GM12872 (cell line): ENCODE measurements around the gene PRKN.

ENCODE experiments used
- TF ChIP-seq, protein P1 (sequence below): IDR thresholded peaks from 3 replicates; pipeline ENCODE4 v1.5.1; 2011; ENCODE audit warnings: low read depth, mild to moderate bottlenecking, low read length, moderate library complexity; ENCODE audit not compliant: insufficient read depth

Gene PRKN

DNA sequence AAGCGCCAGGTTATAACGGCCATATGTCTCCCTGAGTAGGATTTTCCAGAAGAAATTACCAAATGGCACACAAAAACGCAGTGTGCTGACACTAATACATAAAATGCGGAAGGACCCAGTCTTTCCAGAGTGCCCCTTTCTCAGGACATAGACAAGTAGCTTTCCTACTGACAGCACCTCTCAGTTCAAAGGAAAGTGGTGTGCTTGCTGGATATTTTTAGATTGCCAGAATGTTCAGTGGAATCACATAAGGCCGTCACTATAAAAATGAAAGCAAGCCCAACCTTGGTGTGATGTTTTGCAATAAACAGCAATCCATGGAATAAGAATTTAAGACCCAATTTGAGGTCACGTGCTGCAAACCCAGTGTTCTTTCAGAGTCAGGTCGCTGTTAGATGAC, 1318.2 kb downstream of the PRKN start:
- TF ChIP-seq, protein P1, sequence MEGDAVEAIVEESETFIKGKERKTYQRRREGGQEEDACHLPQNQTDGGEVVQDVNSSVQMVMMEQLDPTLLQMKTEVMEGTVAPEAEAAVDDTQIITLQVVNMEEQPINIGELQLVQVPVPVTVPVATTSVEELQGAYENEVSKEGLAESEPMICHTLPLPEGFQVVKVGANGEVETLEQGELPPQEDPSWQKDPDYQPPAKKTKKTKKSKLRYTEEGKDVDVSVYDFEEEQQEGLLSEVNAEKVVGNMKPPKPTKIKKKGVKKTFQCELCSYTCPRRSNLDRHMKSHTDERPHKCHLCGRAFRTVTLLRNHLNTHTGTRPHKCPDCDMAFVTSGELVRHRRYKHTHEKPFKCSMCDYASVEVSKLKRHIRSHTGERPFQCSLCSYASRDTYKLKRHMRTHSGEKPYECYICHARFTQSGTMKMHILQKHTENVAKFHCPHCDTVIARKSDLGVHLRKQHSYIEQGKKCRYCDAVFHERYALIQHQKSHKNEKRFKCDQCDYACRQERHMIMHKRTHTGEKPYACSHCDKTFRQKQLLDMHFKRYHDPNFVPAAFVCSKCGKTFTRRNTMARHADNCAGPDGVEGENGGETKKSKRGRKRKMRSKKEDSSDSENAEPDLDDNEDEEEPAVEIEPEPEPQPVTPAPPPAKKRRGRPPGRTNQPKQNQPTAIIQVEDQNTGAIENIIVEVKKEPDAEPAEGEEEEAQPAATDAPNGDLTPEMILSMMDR, result no peak

DNA sequence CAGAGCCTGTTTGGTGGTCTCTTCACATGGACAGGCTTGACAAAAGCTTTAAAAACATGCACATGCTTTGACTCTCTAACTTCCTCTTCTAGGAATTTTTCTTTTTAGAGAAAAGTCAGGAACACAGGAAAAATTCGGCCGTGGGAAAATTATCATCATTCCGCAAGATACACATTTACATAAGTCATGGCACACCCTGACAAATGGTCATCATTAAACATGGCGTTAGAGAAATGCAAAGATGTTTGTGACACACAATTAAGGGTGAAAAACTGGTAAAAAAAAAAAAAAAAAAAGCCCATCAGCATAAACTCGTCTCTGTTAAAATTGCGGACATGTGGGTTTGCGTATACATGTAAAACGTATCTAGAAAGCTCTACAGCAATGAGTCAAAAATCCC, 1319.5 kb downstream of the PRKN start:
- TF ChIP-seq, protein P1, result no peak

DNA sequence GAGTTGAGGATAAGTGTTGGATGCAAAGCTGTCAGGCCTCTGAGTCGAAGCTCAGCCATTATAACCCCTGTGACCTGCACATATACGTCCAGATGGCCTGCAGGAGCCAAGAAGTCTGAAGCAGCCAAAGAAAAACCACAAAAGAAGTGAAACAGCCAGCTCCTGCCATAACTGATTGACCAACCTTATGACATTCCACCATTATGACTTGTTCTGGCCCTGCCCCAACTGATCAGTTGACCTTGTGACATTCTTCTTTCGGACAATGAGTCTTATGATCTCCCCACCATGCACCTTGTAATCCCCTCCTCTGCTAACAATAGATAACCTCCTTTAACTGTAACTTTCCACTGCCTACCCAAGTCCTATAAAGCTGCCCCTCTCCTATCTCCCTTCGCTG, 1320.0 kb downstream of the PRKN start:
- TF ChIP-seq, protein P1, result no peak

DNA sequence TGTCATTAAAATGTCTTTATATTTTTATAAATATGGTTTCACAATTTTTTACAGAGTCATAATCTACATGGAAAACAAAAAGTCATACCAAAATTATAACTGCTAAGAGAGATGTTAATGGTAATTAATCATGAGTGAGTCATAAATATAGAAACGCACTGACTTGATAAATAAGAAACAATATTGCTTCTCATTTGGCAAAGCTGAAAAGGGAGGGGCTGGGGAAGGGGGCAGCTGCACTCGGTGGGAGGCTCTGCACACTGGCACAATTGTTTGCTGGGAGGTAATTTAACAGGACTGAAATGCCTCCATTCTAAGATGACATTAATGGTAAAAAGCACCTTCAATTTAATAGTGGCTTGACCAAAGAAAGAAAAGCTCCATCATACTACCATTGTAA, 1320.5 kb downstream of the PRKN start:
- TF ChIP-seq, protein P1, result no peak

DNA sequence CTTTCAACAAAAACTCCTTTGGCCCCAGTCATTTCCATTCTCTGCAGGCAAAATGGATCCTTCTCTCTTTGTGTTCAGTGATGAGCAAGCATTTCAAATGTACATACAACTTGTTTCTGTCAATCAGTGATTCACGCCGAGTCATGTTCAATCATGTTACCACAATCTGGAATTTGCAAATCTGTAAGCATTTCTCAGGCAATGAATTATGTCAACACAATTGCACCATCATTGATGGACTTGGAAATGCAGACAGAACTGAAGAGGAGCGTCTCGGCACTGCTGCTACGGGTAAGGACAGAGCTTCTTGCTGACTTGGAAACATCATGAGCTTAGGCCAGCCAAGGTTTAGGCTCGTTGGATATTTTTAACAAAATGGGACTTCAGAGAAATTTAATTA, 1320.9 kb downstream of the PRKN start:
- TF ChIP-seq, protein P1, result no peak

DNA sequence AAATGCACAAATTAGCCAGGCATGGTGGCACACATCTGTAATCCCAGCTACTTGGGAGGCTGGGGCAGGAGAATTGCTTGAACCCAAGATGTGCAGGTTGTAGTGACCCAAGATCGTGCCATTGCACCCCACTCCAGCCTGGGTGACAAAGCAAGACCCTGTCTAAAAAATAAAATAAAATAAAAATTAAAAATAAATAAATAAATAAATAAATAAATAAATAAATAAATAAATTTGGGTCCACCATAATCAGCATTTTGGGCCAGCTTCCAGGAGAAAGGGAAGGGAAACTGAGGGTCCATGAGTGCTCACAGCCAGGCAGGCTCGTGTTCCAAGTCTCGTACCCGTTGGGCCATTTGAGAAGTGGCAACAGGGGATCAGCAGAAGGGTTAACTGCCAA, 1322.1 kb downstream of the PRKN start:
- TF ChIP-seq, protein P1, result no peak

DNA sequence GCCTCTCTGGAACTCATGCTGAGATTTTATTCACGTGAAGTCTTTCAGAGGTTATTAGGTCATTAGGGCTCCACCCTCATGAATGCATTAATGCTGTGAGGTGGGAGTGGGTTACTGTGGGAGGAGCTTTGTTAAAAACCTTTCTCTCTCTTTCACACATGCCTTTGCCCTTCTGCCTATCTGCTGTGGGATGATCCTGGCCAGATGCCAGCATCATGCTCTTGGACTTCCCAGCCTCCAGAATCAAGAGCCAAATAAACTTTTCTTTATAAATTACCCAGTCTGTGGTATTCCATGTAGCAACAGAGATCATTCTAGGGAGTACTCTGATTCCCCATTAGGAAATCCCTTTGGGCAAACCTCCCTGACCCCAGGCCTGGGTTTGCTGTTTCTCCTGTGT, 1323.8 kb downstream of the PRKN start:
- TF ChIP-seq, protein P1, result no peak
